ENCODE results near the gene ABHD11.
"Not testable (repeated sequence)": the region's sequence is repeated elsewhere in the genome, so short reads cannot be mapped to it uniquely, and the experiment has no call there.

Gene ABHD11

DNA sequence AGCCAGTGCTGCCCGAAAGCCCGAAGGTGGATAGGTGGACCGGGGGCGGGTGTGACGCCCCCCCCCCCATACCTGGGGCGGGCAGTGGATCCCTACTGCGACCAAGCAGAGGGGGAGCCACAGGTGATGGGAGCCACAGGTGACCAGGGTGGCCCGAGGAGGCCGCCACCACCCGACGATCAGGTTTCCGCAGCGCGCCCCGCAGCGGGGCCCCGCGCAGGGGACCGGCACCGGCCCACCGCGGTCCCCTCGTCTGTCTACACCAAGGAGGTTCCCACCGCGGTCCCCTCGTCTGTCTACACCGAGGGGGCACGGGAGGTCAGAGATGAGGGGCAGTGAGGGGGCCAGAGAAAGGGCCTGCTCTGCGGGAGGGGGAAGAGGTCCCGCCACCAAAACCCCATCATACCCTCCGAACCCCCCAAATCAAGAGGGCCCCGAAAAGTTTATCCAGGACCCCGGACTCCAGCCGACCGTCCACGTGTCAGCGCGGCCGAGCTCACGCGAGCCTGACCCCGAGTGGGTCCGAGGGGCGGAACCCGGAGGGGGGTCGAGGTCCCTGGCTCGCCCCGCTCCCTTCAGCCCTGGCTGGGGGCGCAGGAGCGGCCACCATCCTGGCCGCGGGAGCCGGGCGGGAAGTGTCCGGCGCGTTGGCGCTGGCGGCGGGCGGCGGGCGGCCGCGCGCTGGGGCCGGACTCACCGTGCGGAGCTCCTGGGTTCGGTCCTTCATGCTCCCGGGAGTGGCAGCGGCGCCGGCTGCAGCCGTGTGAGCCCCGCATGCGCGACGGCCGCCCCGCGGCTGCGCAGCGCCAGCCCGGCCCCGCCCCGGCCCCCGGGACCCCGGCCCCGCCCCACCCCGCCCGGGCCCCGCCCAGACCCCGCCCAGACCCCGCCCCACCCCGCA is 19.4 kb downstream of the ABHD11 start, which contains the start of gene STX1A:
STX1A (minus strand) TSS at position 765 of the 901 bp plus-strand sequence; CDS start at position 727, 38 bp downstream.
- peak; percentile 46 for DNase-seq

GRCh38 chr7:73718438-73718881 is 20.1 kb downstream of the ABHD11 start:
- no peak for DNase-seq

- DNase-seq: peak; percentile 85
Observed at GRCh38 chr7:73717991-73718405, 20.6 kb downstream of the ABHD11 start.

- no peak for DNase-seq
Observed at GRCh38 chr7:73717025-73717807, 21.4 kb downstream of the ABHD11 start.

DNA sequence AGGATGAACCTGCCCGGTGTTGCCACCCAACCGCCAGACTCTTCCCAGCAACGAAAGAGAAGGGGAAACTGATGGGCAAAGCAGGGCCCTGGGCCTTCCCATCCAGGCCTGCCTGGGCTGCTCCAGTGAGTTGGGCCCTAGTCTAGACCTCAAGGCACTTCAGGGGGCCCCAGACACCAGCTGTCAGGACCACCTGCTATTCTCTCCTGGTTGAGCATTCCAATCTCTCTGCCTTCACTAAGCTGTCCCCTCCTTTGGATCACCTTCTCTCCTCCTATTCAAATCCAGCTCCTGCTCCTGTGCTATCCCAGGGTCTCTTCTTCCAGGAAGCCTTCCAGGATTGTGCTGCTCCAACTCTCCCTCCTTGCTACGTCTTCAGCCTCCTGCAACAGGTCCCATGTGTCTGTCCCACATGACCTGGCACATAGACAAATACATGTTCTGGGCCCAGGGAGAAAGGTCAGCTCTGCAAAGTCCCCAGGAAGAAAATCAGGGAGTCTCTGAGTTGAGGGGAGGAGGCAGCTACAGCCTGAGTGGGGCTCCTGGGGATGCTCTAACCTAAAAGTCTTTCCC is 22.2 kb downstream of the ABHD11 start:
- no peak for DNase-seq

DNA sequence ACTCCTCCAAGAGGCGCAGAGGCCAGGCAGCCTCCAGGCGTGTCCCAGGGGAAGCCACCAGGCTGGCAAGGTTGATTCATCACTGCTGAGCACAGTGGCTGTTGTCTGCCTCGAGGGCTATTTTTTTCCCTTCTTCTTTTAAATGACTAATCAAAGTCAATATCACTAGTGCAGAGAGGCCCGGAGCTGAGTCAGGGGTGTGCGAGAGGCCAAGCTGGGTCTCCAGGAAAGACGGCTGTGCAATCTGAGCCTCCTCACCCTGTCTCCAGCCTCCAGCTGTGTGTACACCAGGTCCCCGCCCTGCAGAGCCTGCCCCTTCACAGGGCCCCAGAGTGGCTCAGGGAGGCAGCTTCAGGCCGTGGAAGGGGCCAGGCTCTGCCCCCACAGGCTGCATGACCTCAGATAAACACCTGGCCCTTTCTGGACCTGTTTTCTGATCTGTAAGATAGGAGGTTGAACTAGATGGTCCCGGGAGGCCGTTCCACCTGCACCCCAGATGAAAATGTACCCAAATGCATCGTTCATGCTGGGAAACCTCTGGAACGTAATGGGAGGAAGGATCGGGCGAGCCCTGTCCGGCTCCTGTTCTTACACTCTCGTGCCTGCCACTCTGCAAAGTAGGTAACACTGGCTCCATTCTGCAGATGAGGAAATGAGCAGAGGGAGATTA is 22.8 kb downstream of the ABHD11 start:
- peak; percentile 83 for DNase-seq

DNA sequence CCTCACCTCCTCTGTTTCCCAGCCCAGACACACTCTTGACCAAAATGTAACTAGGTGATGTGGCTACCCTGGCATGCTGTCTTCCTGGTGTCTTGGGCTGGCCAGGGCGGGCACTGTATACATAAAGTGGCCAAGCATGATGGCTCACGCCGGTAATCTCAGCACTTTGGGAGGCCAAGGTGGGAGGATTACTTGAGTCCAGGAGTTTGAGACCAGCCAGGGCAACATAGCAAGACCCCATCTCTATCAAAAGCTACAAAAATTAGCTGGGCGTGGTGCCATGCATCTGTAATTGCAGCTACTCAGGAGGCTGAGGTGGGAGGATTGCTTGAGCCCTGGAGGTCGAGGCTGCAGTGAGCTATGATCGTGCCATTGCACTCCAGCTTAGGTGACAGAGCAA is 25.3 kb downstream of the ABHD11 start:
- not testable (repeated sequence) for DNase-seq

- DNase-seq: no peak
Observed at GRCh38 chr7:73712773-73713172, 25.8 kb downstream of the ABHD11 start.

DNA sequence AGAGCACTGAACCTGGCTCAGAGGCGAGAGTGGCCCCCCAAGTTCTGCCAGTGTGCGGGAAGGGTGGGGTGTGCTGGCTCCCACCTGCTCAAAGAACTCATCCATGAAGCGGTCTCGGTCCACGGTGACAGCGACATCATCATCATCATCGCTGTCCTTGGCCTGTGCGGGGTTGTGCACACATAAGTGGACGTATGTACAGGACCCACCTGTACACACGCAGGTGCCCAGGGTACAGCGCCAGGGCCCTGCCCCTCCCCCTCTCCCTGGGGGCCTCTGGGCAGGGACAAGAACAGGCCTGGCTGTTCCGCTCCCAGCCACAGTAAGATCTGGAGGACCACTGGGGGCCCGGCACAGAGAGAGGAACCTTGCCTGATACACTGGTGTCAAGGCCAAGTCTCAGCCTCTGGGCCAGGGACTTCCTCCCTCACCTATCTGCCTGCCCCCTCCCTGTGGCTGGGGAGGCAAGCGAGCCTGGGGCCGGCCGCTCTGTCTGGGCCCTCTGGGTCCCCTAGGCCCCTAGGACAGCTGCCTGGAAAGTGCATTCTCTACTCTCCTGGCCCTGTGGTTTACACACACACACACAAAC is 29.5 kb downstream of the ABHD11 start:
- no peak for DNase-seq

GRCh38 chr7:73707045-73707631 is 31.5 kb downstream of the ABHD11 start:
- DNase-seq: no peak

GRCh38 chr7:73706126-73707044 is 32.2 kb downstream of the ABHD11 start:
- no peak for DNase-seq

GRCh38 chr7:73705551-73705920 is 33.1 kb downstream of the ABHD11 start:
- no peak for DNase-seq

DNA sequence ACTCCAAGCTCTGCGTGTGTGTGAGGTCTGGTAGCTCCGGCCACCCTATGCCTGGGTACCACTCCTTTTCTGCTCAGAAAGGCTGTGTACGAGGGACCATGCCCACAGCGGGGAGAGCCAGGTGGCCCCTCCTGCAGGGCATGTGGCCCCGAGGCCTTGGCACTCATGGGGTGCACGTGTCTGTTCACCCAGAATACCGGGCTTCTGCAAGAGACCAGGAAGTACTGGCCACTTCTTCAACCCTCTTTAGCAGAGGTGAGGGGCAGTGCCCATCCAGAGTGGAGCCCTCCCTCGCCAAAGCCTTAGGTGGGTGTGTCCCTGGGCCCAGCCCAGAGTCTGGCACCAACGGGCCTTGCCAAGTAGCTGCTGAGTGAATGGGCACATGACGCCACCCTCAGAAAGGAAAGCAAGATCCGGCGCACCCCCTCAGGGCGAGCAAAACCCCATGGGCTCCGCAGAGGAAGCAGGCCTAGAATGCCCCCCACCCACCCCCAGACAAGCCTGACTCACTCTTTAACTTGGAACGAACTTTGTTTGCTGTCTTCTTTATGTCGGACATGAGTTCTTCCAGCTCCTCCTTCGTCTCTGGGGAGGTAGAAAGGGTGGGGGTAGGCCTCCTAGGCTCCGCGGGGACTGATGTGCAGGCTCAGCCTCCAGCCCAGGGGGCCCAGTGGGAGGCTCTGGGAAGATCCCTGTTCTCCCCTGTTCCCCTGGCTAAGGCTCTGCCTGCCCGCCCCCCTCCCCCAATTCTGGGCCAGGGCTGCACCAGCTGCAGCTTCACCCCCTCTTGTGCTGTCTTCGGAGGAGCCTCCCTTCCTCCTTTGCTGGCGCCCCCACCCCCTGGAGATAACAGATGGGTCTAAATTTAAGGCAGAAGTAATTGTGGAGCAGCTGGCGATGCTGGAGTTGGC is 33.7 kb downstream of the ABHD11 start:
- DNase-seq: peak; percentile 72

GRCh38 chr7:73703757-73704639 is 34.6 kb downstream of the ABHD11 start:
- DNase-seq: no peak

DNA sequence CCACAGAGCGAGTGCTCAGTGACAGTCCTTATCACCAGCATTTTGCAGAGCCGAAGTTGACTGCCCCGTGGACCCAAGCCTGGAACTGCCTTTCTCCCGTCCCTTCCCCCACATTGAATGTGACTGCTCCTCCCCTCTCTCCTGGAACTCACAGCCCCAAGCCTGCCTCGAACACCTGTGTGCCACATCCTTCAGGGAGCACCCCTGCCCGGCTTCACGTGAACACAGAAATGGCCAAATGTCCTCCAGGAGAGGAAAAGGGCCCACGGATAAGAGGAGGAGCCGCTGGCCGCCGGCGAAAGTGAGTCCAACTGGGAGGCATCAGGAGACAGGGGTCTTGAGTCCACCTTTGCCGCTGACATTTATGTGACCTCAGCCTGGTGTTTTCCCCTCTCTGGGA is 35.4 kb downstream of the ABHD11 start:
- DNase-seq: no peak

DNA sequence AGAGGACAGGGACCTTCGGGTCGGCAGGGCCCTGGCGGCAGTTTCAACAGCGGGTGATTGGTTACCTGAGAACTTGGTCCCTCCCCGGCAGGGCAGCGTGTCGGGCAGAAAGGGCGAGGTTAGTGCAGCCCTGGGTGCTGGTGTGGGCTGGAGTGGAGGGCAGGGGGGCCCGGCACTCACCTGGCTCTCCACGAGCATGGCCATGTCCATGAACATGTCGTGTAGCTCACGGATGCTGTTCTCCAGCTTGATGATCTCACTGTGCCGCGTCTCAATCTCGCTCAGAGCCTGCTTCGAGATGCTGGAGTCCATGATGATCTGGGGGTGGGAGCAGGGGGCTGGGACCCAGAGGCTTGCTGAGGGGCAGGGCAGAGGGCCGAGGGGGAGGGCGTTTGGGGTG is 35.9 kb downstream of the ABHD11 start:
- no peak for DNase-seq

DNA sequence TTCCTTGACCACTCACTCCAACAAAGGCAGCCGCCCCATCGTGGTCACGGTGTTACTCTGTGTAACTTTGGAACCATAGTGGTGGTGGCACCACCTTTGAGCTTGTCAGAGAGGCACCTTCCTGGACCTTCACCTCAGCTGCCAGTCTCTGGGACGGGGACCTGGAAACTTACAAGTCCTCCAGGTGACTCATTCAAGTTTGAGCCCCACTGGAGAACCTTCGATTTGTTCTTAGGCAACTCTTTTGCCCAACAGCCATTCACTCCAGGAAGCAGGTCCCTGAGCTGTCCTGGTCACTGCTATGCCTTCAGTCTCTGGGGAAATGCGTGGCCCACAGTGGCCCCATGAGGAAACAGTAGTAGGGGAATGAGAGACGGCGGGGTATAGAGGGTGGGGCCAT is 36.4 kb downstream of the ABHD11 start:
- no peak for DNase-seq

DNA sequence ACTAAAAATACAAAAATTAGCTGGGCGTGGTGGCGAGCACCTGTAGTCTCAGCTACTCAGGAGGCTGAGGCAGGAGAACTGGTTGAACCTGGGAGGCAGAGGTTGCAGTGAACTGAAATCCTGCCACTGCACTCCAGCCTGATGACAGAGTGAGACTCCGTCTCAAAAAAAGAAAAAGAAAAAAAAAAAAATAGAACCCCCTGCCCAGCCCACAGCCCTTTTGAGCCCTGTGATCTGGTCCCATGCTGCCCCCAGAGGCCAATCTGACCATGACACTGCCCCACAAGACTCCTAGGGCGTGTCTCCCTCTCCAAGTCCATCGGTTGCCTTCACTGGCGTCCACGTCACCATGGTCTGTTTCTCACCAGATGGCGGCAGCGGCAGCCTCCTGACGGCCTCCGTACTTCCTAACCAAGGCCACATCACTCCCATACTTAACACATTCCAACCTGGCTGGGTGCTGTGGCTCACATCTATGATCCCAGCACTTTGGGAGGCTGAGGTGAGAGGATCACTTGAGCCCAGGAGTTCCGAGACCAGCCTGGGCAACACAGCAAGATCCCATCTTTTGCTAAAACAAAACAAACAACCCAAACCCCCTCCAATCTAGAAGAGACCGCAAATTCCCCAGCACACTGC is 37.1 kb downstream of the ABHD11 start:
- DNase-seq: no peak

Measured in NCI-H226 (cell line).